HPDE6-E6E7 (cell line): ENCODE measurements around the gene ASAP3.

Experiments used
- DNase-seq: peaks from one replicate; pipeline ENCODE4 v3.0.0; 2011; ENCODE audit warnings: missing footprints; ENCODE audit errors: extremely low spot score

Gene ASAP3

DNA sequence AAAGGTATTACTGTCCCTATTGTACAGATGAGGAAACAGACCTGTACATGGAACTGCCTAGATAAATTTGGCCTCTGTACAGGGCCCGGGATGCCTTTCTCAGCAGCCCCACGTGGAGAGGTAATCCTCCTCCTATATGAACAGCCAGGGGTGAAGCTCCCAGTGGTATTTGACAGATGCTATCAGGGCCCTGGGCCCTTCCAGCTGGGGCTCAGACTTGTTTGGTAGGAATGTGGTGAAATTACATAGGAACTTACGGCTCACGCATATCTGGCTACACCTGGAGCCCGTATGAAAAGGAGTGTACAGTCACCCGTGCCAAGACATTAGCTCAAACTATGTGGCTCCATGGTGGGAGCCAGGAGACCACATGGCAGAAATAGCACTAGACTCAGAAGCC lies 34.7 kb downstream of the ASAP3 start:
- DNase-seq = no peak

GRCh38 chr1:23448846-23449245 lies 35.1 kb downstream of the ASAP3 start:
- no peak for DNase-seq

- DNase-seq = no peak
Observed at GRCh38 chr1:23446661-23447310, 37.2 kb downstream of the ASAP3 start.

- no peak for DNase-seq
Observed at GRCh38 chr1:23444596-23445390, 39.2 kb downstream of the ASAP3 start.

GRCh38 chr1:23444104-23444533 lies 39.9 kb downstream of the ASAP3 start:
- no peak for DNase-seq

DNA sequence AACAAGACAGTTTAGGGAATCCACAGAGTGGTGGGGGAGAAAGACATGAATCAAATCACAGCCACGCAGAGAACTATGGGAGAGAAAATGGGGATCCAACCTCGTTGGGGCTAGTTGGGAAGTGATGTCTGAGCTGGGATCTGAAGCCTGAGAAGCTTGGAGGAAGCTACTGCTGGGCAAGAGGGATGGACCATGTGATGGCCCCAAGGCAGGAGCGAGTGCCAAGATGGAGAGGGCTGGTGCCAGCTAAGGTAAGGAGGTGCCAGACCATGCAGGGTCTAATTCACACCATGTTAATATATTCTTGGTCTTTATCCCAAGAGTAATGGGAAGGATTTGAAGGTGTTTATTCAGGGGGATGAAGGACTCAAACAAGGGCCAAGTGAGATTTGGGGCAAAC lies 41.2 kb downstream of the ASAP3 start:
- DNase-seq = no peak

DNA sequence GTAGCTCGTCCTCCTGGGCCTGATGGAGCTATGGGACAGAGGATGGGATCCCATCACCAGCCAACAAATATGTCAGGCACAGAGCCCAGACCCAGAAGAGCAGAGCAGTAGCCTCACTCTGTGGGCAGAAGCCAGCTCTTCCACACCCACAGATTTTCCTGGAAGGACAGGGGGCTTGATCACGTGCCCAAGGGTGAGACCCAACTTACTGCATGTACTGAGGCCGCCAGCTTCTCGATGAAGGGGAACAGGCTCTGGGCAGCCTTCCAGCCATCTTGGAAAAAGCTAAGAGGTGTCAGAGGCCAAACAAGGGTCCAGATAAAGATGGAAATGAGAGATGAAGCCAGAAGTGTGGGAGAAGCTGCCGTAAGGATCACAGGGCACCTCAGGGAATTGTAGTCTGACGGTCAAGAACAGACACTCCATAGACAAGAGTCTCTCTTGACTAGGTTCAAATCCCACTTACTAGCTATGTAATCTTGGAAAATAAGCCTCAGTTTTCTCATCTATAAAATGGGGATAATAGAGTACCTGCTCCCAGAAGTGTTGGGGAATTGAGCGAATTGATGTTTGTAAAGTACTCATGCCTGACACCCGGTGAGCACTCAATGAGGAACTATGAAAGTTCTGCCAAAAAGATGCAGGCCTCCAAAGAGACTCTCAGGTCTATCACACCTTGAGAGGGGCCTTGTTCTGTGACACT lies 42.4 kb downstream of the ASAP3 start:
- DNase-seq = no peak

GRCh38 chr1:23438545-23438944 lies 45.4 kb downstream of the ASAP3 start:
- DNase-seq = no peak

DNA sequence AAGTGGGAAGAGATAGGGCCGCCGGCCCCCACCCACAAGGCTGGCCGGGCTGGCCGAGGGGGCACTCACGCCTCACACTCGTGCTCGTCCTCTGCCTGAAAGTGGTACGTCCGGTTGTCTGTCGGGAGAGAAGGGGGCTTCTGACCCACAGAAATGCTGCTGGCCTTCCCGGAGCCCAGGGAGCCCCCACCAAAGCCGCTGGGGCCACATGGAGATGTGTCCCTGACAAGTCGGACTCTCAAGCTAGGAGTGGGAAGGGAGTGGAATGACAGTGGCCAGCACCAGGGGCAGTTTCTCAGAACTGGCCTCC lies 46.7 kb downstream of the ASAP3 start:
- DNase-seq = no peak

DNA sequence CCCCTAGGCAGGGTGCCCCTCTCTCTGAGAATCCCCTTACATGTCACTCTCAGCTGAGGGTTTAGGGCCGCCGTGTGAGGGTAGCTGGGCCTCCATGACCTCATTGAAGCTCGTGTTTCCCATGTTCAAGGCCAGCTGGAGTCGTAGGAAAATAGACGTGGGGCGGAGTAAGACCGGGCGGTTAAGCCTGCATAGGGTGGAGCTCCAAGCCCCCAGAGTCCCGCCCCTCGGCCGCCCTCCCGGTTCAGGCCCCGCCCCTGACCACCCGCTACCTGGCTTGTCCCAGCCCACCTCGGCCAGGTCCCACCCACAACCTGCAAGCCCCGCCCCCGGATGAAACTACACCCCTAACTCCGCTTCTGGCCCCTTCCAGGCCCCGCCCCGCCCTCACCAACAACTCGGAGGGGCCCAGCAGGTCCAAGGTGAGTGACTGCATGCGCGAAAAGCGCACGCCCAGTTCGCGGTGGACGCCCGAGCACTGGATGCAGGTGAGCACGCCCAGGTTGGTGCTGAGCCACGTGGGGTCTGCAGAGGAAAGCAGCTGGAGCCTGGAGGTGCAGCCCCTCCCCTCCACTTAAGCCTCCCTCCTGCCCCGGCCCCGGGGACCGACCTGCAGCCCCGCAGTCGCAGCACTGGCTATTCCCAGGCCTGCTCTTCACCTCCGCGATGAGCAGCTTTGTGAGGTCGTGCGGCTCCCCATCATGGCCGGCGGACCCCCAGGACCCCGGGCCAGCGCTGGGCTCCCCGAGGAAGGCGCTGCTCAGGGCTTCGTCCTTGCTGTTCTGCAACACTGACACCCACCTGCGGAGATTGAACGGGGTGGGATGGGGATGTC lies 47.2 kb downstream of the ASAP3 start:
- DNase-seq = no peak

DNA sequence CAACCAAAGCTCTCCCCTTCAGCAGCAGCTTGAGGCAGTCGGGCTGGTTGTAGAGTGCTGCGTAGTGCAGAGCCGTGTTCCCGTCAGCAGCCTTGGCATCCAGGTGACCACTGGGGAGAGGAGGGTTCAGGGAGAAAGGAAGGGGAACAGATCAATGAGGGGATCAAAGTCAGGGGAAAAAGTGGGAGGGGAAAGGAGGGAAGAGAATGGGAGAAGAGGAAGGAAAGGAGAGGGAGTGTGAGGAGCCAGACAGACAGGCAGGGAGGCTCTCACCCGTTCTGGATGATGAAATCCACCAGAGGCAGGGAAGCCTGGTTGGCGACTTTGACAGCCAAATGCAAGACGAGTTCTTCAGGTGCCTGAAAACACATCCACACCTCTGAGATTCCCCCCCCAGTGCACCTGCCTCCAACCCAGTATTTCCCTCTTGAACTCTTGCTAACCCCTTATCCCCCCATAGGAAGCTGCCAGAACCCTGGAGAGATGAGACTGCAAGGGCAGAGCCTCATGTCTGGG lies 49.7 kb downstream of the ASAP3 start:
- no peak for DNase-seq

- no peak for DNase-seq
Observed at GRCh38 chr1:23433122-23433521, 50.9 kb downstream of the ASAP3 start.

GRCh38 chr1:23431431-23431830 lies 52.5 kb downstream of the ASAP3 start:
- DNase-seq = no peak

- DNase-seq = no peak
Observed at GRCh38 chr1:23430803-23431202, 53.2 kb downstream of the ASAP3 start.

DNA sequence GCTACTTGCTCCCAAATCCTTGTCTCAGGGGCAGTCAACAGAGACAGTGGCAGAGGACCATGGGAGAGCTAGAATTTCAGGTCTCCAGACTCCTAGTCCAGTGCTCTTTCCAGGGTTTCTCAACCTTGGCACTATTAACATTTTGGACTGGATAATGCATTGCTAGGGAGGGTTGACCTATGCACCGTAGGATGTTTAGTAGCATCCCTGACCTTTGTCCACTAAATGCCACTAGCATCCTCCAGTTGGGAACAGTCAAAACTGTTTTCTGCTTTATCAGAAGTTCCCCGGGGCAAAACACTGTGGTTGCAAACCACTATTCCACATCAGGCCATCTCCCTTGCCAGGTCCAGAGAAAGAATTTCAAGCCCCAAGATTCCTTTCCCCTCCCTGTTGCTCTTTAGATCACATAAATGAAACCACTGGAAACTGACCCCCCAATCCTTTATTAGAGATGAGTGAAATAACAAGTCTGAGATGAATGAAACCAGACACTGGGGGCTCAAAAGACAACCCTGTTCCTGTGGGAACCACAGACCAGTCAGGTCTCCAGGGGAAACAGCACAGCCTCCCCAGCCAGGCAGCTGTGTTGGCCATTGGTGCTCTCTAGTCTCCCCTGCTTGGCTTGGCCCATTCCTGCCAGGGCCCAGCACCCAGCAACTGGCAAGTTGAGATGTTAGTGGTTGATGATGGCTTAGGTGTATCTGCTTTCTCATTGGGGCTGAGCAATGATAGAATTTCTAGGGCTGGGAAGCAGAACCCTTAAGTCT lies 55.7 kb downstream of the ASAP3 start:
- no peak for DNase-seq

DNA sequence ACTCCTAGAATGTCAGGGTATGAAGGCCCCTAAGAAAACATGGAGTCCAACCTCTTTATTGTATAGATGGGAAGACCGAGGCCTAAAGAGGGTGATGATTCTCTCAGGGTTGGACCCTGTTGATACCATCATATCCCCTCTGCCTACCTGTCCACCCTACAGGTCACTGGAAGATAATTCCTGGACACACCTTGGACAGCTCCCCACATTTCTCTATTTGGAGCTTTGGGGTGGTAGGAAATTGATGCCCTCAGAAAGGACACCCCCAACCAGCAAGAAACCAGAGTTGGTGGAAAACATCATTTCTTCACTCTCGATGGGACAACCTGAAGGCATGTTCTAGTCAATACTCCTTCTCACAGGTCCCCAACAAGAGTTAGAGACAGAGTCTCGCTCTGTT lies 56.4 kb downstream of the ASAP3 start:
- DNase-seq = no peak

DNA sequence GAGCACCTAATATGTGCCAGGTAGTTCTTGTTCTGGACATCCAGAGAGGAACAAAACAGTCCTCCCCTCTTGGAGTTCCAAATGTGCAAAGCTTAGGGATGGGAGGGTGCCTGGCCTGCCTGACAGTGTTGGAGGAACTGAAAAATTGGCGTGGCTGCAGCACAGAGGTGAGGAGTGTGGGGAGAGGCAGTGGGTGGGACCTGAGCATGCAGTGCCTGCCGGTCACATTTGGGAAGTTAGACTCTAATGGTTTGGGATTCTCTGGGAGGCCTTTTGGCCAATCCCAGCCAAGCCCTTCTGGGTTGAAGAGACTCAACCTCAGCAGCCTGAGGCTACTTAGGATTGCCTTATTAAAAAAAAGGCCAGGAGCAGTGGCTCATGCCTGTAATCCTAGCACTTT lies 57.2 kb downstream of the ASAP3 start:
- DNase-seq = no peak

DNA sequence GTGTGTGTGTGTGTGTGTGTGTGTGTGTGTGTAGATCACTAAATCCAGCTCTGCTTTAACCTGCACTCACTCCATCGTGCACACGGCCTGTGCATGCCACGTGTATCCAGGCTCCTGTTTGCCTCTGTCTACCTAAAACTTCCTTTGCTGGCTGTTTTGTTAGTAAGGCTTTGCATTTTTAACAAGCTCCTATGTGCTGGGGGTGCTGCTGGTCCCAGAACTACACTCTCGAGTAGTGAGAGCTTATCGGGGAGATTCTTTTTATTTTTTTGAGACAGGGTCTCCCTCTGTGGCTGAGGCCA lies 58.8 kb downstream of the ASAP3 start:
- DNase-seq = no peak

DNA sequence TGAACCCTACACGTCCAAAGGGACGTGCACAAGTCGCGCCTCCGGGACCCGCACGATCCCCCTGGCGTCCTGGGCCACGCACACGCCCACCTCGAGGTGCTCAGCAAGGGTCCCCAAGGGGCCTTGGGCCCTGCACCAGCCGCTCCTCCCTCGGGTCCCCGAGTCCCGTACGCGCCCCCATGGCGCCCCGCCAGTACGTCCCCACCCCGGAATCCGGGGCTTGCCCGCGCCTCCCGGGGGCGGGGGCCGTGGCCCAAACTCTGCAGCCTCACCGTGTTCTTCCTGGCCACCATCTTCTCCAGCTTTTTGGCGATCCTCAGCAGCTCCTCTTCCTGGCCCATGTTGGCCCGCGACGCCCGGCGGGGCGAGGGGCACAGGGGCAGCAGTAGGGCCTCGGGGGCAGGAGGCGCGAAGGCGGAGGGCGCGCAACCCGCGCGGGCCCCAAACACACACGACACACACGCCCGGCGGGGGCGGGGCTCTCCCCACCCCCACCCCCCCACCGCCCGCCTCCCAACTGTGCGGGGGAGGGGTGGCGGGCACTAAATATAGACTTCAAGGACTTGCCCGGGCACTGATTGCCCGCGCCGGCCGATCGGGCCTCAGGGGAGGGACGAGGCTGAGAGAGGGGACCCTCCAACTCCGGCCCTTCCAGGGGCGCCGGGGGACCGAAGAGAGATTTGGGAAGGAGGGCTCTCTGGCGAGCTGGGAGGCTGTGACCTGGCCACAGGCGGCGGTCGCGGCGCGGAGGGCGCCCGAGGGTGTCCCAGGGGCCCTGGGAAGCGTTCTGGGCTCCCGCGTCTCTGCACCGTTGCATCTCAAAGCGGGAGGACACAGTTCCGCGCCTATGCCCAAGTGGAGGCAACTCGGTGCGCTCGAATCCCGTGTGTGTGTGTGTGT lies 59.4 kb downstream of the ASAP3 start, which contains the start of gene TCEA3:
TCEA3 (minus strand) TSS at position 456 of the 900 bp plus-strand sequence; CDS start at position 341, 115 bp downstream.
- no peak for DNase-seq
